ENCODE data around the gene SYT2. TPM values are rescaled to one million over a fixed set of nuclear protein-coding genes. Genes with fewer than 3 reads are reported as not detected.
A peak's percentile ranks its signal among the peaks of the same experiment; 100 is the strongest.

Gene SYT2
- polyA plus RNA-seq, 12 donors, result 0.19 to 2.7 (median 0.44) TPM; not detected in 1

DNA sequence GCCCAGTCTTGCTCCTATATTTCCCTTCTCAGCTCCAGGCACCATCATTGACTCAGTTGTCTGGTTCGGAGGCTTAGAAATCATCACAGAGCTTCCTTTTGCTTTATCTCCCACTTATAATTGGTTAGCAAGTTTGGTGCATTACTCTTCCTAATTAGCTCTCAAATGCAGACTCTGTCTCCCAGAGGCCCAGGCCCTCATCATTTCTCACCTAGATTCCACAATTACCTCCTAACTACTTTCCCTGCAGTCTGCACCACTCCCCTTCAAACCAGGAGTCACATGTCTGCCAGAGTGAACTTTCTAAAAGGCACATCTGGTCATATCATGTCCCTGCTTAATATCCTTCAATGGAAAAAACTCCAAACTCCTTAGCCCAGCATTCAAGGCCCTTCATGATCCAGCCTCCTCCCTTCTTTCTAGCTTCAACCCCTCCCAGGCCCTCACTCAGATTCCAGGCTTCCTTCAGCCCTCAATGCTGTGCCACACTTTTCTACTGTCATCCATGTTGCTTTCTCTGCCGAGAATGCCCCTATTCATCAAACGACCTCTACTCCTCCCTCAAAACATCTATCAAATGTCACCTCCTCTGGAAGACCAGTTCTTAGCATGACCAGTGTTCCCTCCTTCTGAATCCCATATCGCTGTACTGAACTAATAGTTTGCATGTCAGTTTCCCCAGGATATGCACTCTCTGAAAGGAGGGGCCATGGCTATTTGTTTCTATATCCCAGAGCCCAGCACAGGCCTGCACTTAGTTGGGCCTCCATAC lies 30.7 kb downstream of the SYT2 start:
- DNase-seq, result no peak

DNA sequence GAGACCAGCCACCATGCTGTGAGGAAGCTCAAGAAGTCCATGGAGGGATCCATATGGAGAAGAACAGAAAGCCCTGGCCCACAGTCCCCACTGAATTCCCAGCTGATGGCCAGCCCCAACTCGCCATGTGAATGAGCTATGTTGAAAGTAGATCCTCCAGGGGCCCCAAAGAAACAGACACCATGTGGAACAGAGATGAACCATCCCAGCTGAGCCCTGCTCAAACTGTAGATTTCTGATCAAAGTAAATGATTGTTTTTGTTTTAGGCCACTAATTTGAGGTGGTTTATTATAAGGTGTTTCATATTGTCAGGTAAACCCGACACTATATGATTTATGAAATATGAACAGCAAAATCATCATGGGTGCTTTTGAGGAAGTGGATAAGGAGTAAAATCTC lies 32.8 kb downstream of the SYT2 start:
- DNase-seq, result no peak

DNA sequence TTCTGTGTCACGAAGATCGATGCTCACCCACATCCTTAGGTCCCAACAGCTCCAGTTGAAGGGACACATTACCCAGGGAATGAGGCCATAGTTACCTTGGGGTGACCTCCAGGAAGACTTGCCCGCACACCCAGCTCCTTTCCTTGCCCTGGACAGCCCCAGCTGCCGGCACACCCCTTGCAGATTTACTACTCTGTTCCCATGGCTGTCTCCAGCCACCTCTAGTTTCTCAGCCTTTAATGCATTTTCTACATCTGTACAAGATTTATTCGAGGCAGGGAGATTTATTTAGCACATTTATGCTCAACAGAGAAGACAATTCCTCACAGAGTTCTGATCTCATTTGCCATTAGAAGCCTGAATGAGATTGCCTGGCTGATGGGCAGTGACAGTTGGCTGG lies 36.7 kb downstream of the SYT2 start:
- no peak for DNase-seq

DNA sequence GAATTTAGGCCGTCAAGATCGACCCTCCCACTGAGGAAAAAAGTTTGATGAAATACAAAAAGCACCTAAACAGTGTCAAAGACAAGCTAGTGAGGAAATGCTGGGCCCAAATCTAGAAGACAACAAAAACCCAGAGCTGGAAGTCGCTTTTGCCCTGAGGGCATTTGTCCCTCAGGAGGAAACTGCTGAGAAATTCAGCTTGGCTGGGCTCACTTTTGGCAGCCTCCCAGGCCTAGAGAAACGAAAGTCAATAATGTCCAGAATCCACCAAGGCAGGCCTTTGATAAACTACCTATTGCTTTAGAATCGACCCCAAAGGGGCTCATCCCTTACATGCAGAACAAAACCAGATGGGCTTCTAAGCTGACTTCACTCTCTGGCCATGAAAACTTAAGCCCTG lies 38.9 kb downstream of the SYT2 start:
- DNase-seq, result no peak

DNA sequence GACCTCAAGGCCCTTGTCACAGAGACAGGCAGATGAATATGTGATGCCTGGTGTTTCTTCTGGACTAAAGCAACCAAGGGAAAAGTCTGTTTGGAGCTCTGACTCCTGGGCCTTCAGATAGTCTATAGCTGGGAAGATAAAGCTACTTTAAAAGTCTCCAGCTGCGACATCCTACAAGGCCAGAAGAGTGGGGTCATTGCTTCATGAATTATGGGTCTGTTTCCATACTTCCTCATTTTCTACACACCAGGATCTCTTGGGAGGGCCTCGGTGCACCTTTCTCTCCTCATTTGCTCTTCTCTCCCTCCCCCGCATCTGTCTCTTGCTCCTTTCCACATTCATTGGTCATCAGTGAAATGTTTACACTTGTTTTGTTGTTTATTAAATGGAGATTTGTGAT lies 44.8 kb downstream of the SYT2 start:
- no peak for DNase-seq

DNA sequence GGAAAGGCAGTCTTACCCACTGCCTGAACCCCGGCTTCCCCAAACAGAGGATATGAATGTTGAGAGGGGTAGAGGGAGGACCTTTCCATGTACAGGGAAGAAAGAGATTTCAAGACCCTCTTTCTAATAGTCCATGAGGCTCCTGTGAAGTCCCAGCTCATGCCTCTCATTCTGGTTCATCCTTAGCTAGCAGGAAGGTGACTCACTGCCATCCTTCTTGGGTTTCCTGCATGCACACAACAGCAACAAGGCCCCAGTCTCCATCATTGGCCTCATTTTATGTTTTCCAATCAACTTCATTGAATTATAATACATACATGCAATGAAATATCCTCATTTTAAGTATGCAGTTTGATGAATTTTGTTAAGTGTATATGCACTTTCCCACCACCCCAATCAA lies 46.2 kb downstream of the SYT2 start:
- no peak for DNase-seq

DNA sequence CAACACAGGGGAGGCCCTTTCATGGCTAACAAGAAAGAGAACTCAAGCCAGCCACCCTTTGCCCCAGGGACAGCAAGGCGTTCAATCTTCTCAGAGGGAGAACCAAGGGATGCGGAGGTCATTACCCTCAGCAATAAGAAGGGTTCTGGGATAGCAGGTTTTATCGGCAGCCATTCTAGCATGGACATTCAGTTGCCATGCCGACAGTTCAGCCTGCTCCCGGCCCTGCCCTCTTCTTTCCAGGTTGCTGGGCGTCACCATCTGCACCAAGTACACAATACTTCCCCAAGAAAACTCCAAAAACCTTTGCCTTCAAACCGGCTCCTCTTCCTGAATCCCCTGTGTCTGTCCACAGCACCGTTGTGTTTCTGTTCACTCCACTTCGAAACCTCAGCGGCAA lies 47.1 kb downstream of the SYT2 start:
- DNase-seq, result no peak

DNA sequence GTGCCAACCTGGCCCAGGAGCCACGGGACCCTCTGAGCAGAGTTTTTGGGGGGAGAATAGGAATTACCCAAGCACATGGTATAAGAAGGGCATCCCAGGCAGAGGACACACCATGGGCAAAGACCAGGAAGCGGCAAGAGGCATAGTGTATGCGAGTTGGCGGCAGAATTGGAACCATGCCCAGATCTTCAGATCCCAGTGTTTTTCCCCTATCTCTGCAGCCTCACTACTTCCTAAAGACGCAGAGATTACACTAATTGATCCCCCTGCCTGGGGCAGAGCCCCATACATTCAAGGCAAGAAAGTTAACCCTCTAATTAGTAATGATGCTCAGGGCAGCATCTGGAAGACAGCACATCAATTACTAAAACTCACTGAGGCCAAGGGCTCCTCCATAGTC lies 48.2 kb downstream of the SYT2 start:
- DNase-seq, result no peak

DNA sequence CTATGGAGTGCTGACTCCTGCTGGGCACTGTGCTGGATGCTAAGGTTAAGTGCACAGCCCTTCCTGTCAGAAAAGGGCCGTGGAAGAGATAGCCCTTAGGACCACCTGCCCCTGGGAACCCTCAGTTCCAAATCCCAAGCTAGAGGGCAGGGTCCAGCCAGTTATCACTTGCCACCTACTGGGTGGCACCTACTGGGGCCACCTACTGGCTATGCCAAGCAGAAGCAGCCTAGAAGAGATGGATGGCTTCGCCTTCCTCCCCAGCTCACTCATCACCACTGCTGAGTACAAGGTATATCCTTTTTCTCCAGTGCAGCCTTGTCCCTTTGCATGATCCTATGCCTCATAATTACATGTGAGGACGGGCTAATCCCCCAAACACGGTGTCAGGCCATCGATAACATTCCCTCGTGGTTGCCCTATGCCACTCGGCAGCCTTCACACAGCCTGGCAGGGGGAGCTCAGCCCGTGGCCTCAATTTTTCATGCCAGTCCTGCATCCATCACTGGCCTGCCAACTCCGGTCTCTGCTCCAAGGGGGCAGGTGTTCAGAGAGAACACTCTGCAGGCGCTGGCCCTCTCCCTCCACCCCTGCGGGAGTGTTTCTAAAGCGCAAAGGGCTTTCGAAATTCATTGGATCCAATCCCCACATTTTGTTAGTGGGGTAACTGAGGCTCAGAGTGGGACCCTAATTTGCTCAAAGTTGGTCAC lies 49.0 kb downstream of the SYT2 start:
- DNase-seq, result no peak

DNA sequence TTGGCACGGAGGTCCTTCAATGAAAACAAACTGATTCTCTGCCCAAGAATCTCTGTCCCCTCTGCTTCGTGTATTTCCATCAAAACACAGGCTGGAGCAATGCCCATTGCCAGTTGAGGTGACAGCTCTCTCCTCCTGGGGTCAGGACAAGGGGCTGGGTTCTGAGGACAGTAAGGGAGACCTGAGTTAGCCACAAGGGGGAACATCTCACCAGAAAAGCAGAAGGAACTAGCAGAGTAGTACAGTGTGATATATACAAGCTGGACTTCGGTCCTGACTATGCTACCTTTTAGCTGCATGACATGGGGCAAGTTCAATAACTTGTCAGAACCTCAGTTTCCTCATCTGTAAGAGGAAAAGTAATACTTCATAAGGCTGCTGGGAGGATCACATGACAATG lies 50.3 kb downstream of the SYT2 start:
- DNase-seq, result no peak

DNA sequence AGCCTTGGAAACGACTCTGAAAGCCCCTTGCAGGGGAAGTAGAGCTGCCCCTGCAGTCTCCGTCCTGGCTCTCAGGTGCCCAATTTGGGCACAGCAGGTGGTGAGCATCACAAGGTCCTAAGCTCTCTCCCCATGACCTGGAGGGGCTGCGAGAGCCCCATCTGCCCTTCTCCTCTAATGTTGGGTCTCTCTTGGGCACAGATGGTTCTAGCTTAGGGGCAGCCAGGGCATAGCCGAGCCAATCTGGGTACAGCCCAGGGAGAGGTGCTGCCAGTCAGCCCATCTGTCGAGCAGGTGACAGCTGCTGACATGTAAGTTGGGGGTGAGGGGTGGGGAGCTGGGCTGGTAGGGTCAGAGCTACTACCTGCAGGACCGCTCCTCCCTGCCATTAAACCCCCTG lies 50.7 kb downstream of the SYT2 start:
- DNase-seq, result no peak

DNA sequence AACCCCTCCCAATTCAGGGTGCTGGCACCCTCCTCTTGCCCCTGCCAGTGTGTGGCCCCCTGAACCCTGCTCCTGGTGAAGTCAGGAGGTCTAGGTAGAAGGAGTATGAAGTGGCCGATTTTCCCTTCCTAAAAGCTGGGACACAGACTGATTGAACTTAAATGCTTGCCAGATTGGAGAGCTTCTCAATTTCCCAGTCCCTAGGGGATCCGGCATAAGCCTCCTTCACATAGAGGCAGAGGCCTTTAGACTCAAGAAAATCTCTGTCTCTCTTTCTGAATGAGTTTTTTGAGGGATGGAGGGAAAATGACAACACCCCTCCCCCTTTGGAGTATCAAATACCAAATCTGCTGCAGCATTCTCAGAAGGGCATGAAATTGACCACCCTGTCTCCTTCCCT lies 51.5 kb downstream of the SYT2 start:
- DNase-seq, result no peak

DNA sequence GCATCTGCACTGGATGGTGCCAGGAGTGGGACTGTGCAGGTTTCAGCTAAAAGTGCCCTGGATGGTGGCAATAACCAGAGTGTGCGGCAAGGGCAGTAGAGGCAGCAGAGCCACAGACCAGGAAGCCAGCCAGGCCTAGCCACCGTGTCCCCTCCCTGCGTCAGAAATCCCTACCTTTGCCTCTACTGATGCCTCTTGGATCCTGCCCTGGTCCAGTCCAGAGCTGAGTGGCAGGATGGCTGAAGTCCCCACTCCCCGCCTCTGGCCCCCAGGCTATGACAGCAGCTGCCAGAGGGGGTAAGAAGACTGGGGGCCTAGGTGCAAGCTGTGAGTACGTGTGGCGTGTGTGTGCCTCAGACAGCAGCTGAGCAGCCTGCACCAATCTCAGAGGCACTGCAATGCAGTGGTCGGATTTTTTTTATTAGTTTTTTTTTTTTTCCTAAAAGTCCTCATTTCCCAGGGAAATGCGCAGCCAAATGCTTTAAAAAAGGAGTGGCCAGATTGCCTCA lies 51.9 kb downstream of the SYT2 start:
- DNase-seq, result no peak

DNA sequence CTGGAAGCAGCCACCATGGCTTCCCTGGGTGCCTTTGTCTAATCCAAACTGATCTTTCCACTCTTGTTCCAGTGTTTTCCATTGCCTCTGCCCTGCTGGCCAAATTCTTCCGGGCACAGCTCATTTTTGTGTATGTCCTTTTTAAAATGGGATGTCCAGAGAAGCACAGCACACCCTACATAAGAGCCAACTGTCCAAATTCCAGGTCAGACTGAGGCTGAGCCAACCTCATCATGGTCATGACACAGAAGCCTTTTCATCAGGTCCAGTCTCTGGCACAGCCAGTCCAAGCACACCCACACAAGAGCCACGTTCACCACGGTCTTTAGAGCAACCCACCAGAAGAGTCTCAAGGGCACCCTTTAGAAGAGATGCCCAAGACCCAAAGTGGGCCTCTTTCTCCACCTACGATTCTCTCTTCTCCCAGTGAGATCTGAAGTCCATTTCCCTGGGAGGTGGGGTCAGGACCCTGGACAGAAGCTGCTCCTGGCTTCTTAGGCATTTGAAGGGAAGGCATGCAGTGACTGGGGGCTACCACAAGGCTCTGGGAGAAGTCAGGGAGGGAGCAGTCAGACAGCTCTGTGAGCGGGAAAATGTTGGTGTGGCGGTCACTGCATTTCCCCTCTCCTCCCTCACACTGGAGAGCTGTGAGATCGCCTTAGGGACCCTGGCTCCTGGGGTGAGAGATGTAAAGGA lies 53.2 kb downstream of the SYT2 start:
- no peak for DNase-seq

DNA sequence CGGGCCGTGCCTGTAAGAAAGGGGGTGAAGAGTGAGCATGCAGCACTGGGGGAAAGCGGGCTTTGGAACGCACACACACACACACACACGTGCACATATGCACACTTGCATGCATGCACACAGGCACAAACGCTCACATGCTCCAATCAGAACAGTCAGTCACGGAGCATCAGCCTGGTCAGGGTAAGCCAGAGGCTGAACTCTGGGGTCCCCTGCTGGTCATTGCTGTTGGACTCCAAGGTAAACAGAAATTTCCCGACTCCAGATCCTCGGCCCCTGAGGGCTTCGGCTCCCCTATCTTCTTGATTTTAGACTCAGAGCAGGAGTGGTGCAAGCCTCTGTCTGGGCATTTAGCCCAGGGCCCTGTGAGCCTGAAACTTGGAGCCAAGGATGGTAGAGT lies 54.2 kb downstream of the SYT2 start:
- DNase-seq, result no peak

DNA sequence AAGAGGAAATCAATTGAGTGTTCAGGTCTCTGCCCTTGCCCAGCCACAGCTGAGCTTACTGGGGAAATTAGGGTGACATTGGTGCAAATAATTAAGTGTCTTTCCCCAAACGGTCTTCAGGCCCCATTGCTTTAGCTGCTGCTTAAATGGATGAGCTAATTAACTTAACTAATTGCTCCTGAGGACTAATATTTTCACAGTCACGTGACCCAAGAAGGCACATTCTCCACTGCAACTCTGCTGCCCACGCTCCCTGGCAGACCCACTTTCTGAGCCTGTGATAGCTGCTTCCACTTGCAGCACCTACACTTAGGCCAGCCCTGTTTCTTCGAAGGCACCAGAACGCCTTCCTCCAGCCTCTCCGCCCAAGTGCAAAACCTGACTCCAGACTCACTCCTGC lies 56.2 kb downstream of the SYT2 start:
- no peak for DNase-seq

DNA sequence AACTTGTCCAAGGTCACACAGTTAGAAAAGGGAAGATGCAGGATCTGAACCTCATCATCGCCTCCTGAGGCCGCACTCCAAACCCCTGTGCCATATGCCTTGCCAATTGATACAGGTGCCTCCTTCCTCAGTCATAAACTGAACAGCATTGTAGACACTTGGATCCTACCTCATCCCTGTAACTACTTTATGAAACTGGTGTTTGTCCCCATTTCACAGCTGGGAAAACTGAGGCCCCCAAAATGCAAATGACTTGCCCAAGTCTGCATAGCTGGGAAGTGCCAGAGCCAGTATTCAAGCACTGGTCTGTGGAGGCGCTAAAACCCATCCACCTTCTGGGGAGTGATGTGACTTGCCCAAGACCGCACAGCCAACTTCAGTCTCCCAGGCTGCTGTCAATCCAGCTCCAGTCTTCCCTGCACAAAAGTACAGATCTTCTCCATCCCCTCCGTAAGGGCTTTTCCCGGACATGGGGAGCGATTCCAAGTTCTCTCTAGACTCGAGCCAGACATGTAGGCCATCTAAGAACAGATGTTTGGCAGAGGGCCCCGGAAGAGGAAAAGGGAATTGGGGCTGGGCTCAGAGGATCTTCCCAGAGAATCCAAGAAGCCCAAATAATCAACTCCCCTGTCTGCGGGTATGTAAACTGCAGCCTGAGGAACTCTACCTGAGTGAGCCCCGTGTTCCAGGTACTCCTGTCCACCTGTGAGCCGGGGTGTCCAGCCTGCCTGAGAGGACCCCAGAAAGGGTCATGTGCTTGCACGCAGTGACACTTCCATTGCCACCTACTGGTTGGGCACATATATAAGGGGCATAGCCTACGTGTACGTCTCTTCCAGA lies 60.5 kb downstream of the SYT2 start:
- DNase-seq, result peak; percentile 91

DNA sequence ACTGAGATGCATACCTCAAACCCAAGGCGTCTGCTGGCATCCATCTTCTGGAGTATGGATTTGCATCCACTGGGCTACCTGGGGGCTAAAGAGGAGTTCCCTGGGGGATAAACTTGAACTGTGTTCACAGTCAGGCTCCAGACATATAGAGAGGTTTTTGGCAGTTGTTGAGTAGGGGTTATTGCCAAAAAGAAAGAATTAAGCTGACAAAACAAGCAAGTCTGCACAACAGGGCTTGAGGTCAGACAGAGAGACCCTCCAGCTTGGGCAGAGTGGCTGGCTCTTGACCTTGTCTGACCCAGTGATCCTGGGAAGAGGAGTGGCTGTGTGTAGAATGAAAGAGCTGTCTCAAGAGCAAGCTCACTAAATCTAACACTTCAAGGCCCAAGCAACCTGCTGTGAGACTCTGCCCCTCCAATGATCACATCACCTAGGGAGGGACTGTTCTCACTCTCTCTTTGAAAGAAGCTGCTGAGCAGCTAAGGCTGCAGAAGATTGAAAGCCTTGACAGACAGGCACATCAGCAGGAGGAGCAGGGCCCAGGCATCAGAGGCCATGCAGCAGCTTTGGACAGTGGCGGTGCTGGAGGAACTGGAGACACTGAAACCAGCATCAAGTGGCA lies 61.5 kb downstream of the SYT2 start:
- DNase-seq, result no peak

DNA sequence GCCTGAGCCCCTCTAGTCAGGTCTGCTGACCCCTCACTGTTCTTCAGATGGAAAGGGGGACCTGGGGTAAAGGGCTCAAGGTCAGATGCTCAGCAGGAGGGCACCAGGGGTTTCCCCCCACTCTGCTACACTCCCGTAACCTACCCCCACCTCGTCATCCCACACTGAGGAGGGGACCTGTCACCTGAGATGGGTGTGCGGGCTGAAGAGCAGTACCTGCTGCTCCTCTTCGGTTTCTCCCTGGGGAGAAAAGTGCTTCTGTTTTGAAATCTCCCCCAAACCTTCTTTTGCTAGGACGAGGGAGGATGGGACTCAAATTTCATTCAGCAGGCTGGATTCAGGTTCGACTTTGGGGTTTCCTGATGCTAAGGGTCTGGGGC lies 65.2 kb downstream of the SYT2 start:
- DNase-seq, result no peak

DNA sequence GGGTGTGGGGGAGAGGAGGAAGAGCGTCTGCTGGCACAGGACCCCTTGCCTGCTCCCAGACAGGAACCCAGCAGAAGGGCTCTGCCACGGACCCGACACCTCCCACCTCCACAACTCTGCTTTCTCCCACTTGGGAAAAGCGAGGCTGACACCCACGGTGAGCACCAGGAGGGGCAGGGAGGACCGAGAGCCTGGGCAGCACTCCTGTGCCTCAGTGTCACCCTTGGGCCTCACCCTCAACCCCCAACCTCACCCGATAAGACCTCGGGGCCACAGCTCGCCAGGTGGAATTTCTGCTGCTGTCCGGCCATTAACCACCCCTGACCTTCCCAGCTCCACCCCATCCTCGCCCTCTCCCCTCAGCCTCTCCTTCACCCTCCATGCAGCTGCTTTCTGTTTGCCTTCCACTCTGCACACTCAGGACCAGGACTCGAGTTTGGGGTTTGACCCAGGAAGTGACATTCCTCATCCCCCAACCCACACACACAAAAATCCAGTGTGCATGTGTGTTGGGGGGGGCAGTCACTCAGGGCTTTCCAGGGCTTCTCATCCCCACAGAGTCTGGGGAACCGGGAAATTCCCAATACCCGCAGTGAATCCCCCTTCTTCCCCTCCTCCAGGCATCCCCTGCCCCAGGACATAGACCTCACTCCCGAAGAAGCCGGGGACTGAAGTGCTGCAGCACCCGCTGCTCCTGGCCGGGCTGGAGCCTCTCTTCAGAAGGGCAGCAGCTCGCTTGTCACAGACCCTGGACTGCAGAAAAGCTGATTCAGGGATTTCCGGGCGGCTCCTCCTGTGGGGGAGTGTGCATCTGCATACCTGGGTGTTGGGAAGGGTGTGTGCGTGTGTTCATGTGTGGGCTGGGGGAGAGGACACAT lies 65.8 kb downstream of the SYT2 start:
- no peak for DNase-seq

Data from muscle of arm (tissue), 12 donors.